Measurements from ENCODE around the gene SLC24A3. TPM values are rescaled to one million over a fixed set of nuclear protein-coding genes. Genes with fewer than 3 reads are reported as not detected.

The SLC24A3 gene
- total RNA-seq, 1 donor from 2014 or later, result 0.79 TPM

DNA sequence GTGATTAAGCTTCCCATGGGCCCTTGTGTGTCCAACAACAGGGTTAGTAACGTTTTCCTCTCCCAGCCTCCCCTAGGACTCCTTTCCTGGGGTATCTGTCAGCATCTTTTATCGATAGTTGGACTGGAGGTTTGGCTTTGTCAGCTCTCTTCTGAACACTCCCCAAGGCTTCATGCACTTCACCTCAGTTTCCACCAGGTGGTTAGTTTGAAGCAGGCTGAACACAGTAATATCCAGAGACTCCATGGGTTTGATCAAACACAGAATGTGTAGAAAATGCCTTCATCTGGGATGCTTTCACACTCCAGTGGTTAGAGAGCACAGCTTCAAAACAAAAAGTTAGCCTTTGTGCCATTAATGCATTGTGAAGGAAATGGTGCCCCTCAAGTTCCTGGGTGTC, 139.1 kb downstream of the SLC24A3 start:
- H3K9me3 ChIP-seq (ENCODE audit: insufficient read depth, low read depth, low read length), result no peaks in the 10 kb centered on the region
- Mint-ChIP-seq H3K36me3 (ENCODE audit: low read depth, unreplicated experiment) (no peaks in the 10 kb centered on the region), H3K9me3 (ENCODE audit: unreplicated experiment) (no peaks in the 10 kb centered on the region), H3K4me3 (ENCODE audit: unreplicated experiment) (no peak overlapping the region), H3K27me3 (ENCODE audit: low read depth, unreplicated experiment) (peaks cover 7% of the 10 kb centered on the region), H3K4me1 (ENCODE audit: low read depth, unreplicated experiment) (no peaks in the 10 kb centered on the region), H3K27ac (ENCODE audit: unreplicated experiment) (no peak overlapping the region)
- no peak overlapping the region for H2AFZ ChIP-seq (ENCODE audit: low read depth, low read length)
- no peak overlapping the region for H3K4me2 ChIP-seq (ENCODE audit: low read length)
- H3K79me2 ChIP-seq (ENCODE audit: insufficient read depth, low read length), result no peaks in the 10 kb centered on the region
- H3K9ac ChIP-seq (ENCODE audit: low read length), result no peak overlapping the region
- H3K4me1 ChIP-seq (ENCODE audit: insufficient read depth, low read length), result no peaks in the 10 kb centered on the region
- FAIRE-seq (no peak), DNase-seq (ENCODE audit: low read depth) (no peak)
- no peak overlapping the region for H3K27ac ChIP-seq (ENCODE audit: low read depth, low read length)
- TF ChIP-seq EZH2 (IDR thresholded peaks at IDR 0.05; ENCODE audit: insufficient read depth, low read length), result no peak
- TF ChIP-seq, protein P1, sequence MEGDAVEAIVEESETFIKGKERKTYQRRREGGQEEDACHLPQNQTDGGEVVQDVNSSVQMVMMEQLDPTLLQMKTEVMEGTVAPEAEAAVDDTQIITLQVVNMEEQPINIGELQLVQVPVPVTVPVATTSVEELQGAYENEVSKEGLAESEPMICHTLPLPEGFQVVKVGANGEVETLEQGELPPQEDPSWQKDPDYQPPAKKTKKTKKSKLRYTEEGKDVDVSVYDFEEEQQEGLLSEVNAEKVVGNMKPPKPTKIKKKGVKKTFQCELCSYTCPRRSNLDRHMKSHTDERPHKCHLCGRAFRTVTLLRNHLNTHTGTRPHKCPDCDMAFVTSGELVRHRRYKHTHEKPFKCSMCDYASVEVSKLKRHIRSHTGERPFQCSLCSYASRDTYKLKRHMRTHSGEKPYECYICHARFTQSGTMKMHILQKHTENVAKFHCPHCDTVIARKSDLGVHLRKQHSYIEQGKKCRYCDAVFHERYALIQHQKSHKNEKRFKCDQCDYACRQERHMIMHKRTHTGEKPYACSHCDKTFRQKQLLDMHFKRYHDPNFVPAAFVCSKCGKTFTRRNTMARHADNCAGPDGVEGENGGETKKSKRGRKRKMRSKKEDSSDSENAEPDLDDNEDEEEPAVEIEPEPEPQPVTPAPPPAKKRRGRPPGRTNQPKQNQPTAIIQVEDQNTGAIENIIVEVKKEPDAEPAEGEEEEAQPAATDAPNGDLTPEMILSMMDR (IDR thresholded peaks at IDR 0.05; ENCODE audit: insufficient read depth, low read depth, low read length), result no peak
- no peak overlapping the region for H3K4me3 ChIP-seq (ENCODE audit: insufficient read depth, low read depth, low read length)
- H4K20me1 ChIP-seq (ENCODE audit: insufficient read depth, low read length), result no peaks in the 10 kb centered on the region
- H3K27me3 ChIP-seq (ENCODE audit: insufficient read depth, low read length), result no peaks in the 10 kb centered on the region
- no peaks in the 10 kb centered on the region for H3K36me3 ChIP-seq (ENCODE audit: insufficient read depth, low read length)

DNA sequence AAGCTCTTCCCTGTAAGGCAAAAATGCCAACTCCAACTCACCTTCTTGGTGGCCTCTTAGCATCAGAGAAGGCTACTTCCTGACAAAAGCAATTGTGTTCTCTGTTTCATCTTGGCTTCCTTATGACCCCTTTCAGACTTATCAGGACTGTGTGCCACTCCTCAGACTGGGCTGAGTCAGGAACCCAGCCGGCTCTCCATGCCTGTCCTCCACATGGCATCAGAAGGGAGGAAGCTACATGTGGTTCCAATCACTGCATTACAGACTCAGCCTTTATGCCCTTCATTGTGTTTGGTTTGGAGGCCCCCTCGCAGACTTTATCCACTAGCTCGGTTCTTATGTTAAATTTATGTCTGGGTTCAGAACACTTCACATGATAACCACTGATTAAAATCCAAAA, 142.5 kb downstream of the SLC24A3 start:
- FAIRE-seq, result no peak
- H3K4me2 ChIP-seq (ENCODE audit: low read length), result no peak overlapping the region
- no peak overlapping the region for H3K9ac ChIP-seq (ENCODE audit: low read length)
- H3K27ac ChIP-seq (ENCODE audit: low read depth, low read length), result no peak overlapping the region
- H3K36me3 ChIP-seq (ENCODE audit: insufficient read depth, low read length), result no peaks in the 10 kb centered on the region
- no peak overlapping the region for H2AFZ ChIP-seq (ENCODE audit: low read depth, low read length)
- no peaks in the 10 kb centered on the region for H3K9me3 ChIP-seq (ENCODE audit: insufficient read depth, low read depth, low read length)
- no peaks in the 10 kb centered on the region for H3K9me3 Mint-ChIP-seq (ENCODE audit: unreplicated experiment)
- no peaks in the 10 kb centered on the region for H3K4me1 ChIP-seq (ENCODE audit: insufficient read depth, low read length)
- H3K4me3 Mint-ChIP-seq (ENCODE audit: unreplicated experiment), result no peak overlapping the region
- no peak overlapping the region for H3K27ac Mint-ChIP-seq (ENCODE audit: unreplicated experiment)
- no peak for TF ChIP-seq EZH2 (IDR thresholded peaks at IDR 0.05; ENCODE audit: insufficient read depth, low read length)
- TF ChIP-seq, protein P1 (IDR thresholded peaks at IDR 0.05; ENCODE audit: insufficient read depth, low read depth, low read length), result no peak
- H3K27me3 Mint-ChIP-seq (ENCODE audit: low read depth, unreplicated experiment), result peaks cover 1% of the 10 kb centered on the region
- H3K27me3 ChIP-seq (ENCODE audit: insufficient read depth, low read length), result no peaks in the 10 kb centered on the region
- no peaks in the 10 kb centered on the region for H3K36me3 Mint-ChIP-seq (ENCODE audit: low read depth, unreplicated experiment)
- no peaks in the 10 kb centered on the region for H4K20me1 ChIP-seq (ENCODE audit: insufficient read depth, low read length)
- no peaks in the 10 kb centered on the region for H3K4me1 Mint-ChIP-seq (ENCODE audit: low read depth, unreplicated experiment)
- H3K4me3 ChIP-seq (ENCODE audit: insufficient read depth, low read depth, low read length), result no peak overlapping the region
- no peaks in the 10 kb centered on the region for H3K79me2 ChIP-seq (ENCODE audit: insufficient read depth, low read length)
- DNase-seq (ENCODE audit: low read depth), result no peak

DNA sequence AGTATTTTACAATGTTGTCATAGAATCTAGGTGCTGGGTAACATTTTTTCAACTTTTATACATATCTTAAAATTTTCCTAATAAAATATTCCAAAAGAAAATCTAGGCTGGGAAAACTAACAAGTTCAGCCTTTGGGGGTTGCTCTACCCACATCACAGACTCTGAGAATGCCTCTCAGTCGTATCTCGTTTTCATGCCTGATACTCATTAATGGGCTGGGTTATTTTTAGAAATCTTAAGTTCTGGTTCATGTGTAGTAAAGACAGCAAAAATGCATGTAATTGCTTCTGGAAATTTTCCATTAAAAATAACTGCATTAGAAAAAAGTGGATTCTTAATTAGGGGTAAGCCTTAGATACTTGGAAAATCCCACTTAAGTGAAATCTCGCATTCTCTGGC, 149.3 kb downstream of the SLC24A3 start:
- Histone ChIP-seq H3K27me3 (ENCODE audit: insufficient read depth, low read length) (no peaks in the 10 kb centered on the region), H4K20me1 (ENCODE audit: insufficient read depth, low read length) (no peaks in the 10 kb centered on the region), H3K4me3 (ENCODE audit: insufficient read depth, low read depth, low read length) (no peak overlapping the region), H2AFZ (ENCODE audit: low read depth, low read length) (no peak overlapping the region), H3K9ac (ENCODE audit: low read length) (no peak overlapping the region), H3K4me1 (ENCODE audit: insufficient read depth, low read length) (no peaks in the 10 kb centered on the region), H3K36me3 (ENCODE audit: insufficient read depth, low read length) (no peaks in the 10 kb centered on the region), H3K79me2 (ENCODE audit: insufficient read depth, low read length) (no peaks in the 10 kb centered on the region), H3K4me2 (ENCODE audit: low read length) (no peak overlapping the region), H3K27ac (ENCODE audit: low read depth, low read length) (no peak overlapping the region), H3K9me3 (ENCODE audit: insufficient read depth, low read depth, low read length) (no peaks in the 10 kb centered on the region)
- no peak for TF ChIP-seq EZH2 (IDR thresholded peaks at IDR 0.05; ENCODE audit: insufficient read depth, low read length)
- TF ChIP-seq, protein P1 (IDR thresholded peaks at IDR 0.05; ENCODE audit: insufficient read depth, low read depth, low read length), result no peak
- H3K27me3 Mint-ChIP-seq (ENCODE audit: low read depth, unreplicated experiment), result peaks cover 7% of the 10 kb centered on the region
- H3K4me1 Mint-ChIP-seq (ENCODE audit: low read depth, unreplicated experiment), result no peaks in the 10 kb centered on the region
- no peak overlapping the region for H3K27ac Mint-ChIP-seq (ENCODE audit: unreplicated experiment)
- no peak for FAIRE-seq
- no peak overlapping the region for H3K4me3 Mint-ChIP-seq (ENCODE audit: unreplicated experiment)
- no peaks in the 10 kb centered on the region for H3K36me3 Mint-ChIP-seq (ENCODE audit: low read depth, unreplicated experiment)
- DNase-seq (ENCODE audit: low read depth), result no peak
- H3K9me3 Mint-ChIP-seq (ENCODE audit: unreplicated experiment), result no peaks in the 10 kb centered on the region

Data from astrocyte (in vitro differentiated cells and primary cell).